HG02610 (cell line): Measurements from ENCODE around the gene SLF2.
"Not testable (repeated sequence)": the region's sequence is repeated elsewhere in the genome, so short reads cannot be mapped to it uniquely, and the experiment has no call there.

Experiments used
- ATAC-seq: cut with Tn5 transposase; IDR thresholded peaks from one replicate; pipeline ENCODE4 v1.9.1; 2021; ENCODE audit warnings: mild to moderate bottlenecking, moderate library complexity; ENCODE audit not compliant: unreplicated experiment

Gene SLF2

GRCh38 chr10:100960251-100960650 is 47.5 kb downstream of the SLF2 start:
- no peak for ATAC-seq

DNA sequence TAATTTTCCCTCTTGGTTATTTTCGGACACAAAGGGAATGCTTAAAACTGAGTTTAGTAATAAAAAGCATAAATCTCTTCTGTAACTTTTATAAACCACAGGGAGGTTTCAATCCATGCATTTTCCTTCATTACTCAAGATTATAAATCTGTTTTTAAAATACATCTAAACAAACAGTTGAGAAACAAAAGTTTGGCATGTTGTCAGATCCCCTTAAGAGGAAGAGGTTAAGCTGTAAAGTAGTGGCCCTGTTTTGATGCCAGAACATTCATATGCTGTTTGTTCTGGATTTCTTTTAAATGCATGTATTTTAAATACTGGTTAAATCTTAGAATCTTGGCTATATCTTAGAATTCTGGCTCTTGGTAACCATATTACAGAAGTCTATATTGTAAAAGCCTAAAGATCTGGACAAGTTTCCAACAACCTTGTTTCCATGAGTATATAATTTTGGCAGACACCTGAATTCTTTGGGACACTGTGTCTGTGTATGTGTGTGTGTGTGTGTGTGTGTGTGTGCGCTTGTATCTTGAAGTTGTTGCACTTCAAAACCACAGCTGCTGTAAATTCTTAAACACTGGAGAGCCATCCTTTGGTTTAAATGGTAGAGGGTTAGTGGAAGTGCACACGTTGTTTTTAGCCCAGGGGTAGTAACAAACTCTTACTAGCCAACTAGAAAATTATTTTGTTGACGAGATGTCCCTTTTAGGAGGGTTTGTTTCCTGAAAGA is 49.8 kb downstream of the SLF2 start:
- no peak for ATAC-seq

DNA sequence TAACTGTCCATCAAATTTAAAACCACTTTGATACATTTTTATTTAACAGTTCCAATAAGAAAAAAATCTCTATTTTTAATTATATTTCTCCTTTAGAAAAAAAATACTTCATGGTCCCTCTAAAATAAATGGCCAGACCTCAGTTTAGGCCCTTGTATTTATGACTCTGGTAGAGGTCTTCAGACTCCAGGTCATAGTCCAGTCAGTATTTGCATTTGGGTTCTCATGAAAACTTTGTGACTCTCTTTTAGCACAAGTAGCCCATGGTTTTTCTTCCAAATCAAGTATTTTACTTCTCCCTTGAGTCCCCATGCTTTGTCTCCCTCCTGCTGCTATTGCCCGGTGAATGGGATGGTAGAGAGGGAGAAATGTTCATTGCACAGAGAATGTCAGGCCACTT is 51.1 kb downstream of the SLF2 start:
- no peak for ATAC-seq

DNA sequence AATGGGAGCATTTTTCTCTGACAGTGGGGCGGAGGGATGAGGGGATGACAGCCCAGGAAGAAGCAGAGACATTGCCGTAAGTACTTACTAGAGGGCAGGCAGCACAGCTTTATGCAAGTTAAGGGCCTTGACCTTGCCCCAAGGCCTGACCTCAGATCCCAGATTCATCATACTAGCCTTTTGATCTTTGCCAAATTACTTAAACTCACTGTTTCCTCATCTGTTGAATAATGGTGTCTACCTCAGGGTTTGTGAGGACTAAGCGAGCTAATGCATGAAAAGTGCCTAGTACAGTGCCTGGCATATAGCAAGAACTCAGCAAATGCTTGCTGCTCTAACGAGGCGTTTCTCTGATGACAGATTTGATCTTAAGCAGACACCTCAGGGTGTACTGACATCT is 53.1 kb downstream of the SLF2 start:
- no peak for ATAC-seq

DNA sequence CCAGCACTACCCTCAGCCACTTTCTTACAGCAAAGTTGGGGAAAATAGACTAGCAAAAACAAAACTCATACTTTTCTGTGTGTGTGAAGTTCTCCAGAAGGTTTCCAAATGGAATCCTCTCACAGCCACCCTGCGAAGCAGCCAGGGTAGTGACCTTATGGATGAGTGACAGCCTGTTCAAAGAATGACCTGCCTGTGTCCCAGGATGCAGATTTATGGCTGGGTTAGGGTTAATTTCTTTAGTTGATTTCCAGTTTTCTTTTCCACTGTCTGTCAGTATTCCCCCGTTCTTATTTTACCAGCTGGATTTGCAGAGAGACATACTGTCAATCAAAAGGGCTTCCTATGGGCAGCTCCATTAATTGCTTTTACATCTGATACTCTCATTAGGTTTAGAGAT is 54.1 kb downstream of the SLF2 start:
- ATAC-seq = no peak

- ATAC-seq = no peak
Measured at GRCh38 chr10:100967332-100967731, 54.6 kb downstream of the SLF2 start.

DNA sequence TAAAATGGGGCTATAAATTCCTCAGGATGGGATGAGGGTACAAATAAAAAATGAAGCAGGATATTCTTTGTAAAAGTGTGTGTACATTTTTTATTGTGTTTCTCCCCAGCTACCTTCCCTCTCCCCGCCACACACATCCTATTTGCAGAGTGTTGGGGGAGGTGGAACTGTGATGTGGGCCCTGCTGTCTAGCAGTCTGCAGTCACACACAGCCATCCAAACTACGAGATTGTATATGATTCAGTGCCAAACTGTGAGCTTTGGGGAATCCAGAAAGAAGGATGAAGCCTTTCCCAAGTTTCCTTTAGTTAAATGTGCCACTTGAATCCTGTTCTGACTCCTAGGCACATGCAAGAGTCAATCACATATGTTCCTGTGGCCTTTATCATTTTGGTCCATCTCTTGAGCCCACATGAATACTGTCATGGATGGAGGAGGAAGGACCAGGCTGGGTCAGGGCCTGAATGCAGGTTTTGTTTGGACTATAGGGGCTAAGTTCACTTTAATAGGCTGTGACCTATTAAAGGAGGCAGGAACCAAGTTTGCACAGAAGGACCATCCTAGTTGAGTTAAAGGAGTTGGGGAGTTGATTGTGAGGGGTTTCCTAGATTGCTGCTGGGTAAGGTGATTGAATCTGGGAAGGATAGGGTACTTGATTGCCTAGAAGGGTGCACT is 55.4 kb downstream of the SLF2 start:
- no peak for ATAC-seq

GRCh38 chr10:100968863-100969186 is 56.1 kb downstream of the SLF2 start:
- no peak for ATAC-seq

DNA sequence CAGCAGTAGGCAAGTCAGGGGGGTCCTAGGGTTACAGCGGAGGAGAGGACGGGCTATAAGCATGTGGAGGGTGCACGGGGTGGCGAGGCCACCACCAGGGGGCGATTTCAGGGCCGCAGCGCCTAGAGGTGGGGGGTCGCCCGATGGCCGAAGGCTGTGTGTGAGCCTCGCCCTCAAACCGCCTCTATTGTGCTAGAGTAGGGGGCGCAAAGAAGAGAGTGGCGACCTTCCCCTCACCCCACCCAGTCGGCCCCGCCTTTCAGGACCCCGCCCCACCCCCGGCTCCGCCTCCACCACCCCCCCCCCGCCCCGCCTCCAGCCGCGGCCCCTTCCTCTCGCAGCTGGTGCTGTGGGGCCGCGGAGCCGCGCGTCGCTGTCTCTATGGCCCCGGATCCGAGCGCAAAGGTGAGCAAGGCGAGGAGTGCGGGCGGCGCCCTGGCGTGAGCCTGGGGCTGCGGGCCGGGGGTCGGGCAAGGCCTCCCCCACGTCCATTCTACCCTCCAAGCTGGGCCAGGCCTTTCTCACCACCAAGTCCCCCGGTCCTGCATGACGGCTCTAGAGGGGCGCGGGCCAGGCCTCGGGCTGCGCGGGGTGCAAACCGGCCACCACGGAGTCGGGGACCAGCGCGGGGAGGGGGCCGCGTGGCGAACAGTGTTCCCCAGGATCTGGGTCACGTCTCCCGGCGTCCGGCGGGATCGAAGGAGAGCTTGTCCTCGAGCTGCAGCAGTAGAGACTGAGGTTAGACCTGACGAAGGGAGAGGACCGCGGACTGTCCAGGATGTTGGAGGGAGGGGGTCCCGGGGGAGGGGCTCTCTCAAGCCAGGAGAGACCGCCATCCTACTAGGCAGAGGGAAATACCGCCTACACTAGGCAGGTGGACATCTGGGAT is 56.7 kb downstream of the SLF2 start, which contains the start of gene SEMA4G:
SEMA4G (plus strand) TSS at position 318 of the 889 bp plus-strand sequence. CDS start 3,409 bp downstream, outside the sequence.
- no peak for ATAC-seq

- ATAC-seq = no peak
Measured at GRCh38 chr10:100970076-100970913, 57.5 kb downstream of the SLF2 start.

- ATAC-seq = no peak
Measured at GRCh38 chr10:100970914-100971811, 58.4 kb downstream of the SLF2 start.

- no peak for ATAC-seq
Measured at GRCh38 chr10:100972115-100972903, 59.5 kb downstream of the SLF2 start.

- no peak for ATAC-seq
Measured at GRCh38 chr10:100972904-100973535, 60.3 kb downstream of the SLF2 start.

DNA sequence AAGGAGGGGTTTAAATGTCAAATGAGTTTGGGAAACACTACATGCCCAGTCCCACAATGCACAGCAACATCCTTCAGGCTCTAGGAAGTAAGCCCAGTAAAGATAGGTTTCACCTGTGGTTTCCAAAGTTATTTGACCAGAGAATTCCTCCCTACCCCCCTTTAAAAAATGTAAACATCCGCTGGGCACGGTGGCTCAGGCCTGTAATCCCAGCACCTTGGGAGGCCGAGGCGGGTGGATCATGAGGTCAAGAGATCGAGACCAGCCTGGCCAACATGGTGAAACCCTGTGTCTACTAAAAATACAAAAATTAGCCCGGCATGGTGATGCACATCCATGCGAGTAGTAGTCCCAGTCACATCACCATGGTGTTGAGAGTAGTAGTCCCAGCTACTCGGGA is 62.6 kb downstream of the SLF2 start:
- not testable (repeated sequence) for ATAC-seq

GRCh38 chr10:100976906-100977305 is 64.1 kb downstream of the SLF2 start:
- ATAC-seq = no peak

DNA sequence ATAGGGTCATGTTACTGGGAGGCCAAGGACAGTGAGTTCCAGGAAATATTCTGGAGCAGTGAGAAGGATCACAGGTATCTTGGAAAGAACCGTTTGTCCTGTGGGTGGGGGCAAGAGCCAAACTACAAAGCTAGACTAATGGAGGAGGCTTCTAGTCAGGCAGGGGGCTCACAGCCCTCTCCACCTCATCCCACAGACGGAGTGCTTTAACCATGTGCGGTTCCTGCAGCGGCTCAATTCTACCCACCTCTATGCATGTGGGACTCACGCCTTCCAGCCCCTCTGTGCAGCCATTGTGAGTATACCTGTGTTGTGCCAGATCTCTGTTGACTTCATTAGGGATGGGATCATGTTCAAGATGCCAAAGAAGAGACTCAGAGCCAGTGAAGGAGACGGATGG is 64.7 kb downstream of the SLF2 start:
- no peak for ATAC-seq

DNA sequence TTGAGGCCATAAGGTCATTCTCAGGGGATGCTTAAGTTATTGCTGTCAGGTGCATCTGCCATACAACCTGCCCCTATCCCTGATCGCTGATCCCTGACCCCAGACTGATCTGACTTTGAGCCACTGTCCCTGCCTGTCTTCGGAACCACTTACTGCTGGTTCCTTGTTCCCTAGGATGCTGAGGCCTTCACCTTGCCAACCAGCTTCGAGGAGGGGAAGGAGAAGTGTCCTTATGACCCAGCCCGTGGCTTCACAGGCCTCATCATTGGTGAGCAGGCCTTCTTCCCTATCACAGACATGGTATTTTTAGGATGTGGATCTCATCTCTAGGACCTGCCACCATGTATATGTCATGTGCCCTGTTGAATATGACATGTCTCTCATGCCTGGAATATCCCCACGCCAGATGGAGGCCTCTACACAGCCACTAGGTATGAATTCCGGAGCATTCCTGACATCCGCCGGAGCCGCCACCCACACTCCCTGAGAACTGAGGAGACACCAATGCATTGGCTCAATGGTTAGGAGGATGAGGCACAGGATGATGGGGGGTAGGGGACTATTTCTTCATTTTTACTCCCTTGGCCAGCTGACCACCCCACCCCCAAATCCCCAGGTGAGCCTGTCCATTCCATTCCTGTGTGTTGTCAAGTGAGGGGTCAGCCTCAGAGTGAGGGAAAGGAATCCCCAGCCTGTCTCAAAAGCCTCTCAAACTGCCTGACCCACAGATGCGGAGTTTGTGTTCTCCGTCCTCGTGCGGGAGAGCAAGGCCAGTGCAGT is 65.5 kb downstream of the SLF2 start:
- no peak for ATAC-seq

DNA sequence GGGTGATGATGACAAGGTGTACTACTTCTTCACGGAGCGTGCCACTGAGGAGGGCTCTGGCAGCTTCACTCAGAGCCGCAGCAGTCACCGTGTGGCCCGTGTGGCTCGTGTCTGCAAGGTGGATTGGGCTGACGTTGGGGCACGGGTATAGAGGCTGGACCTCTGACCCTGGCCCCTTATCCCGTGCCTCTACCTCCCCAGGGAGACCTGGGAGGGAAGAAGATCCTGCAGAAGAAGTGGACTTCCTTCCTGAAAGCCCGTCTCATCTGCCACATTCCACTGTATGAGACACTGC is 66.1 kb downstream of the SLF2 start:
- no peak for ATAC-seq
